K562 (cell line): ENCODE results near the gene NMUR2.

Source experiments
- CBX2 ChIP-seq: fragments of 200-600 bp; sonication (generic); IDR thresholded peaks from one replicate; pipeline ENCODE4 v1.6.1; 2012; ENCODE audit warnings: mild to moderate bottlenecking, low read length, inconsistent platforms; ENCODE audit not compliant: insufficient read depth, poor library complexity, severe bottlenecking
- CEBPZ ChIP-seq: fragments of 150-350 bp; IDR thresholded peaks from 2 replicates; pipeline ENCODE4 v1.6.1; 2014; ENCODE audit warnings: low read depth, mild to moderate bottlenecking, low read length, borderline replicate concordance
- CREBBP ChIP-seq: IDR thresholded peaks from one replicate; pipeline ENCODE4 v1.6.1; 2012; ENCODE audit warnings: low read depth, mild to moderate bottlenecking, control low read depth, inconsistent platforms, low read length
- EGR1 ChIP-seq: fragments of 450-650 bp; conservative IDR thresholded peaks from 2 replicates; pipeline ENCODE4 v1.6.1; 2017; ENCODE audit warnings: mild to moderate bottlenecking
- ETV6 ChIP-seq, 3 experiments: fragments of 150-350 bp in 1 of 3; sonication (generic) in 1 of 3; formaldehyde crosslinking in 1 of 3; IDR thresholded peaks; 2 replicates each; pipeline versions ENCODE4 v1.6.1 to v1.8.0; 2014 to 2022; ENCODE audit warnings: borderline replicate concordance in 2 of 3, low read depth in 2 of 3, antibody characterized with exemption in 1 of 3, low read length in 1 of 3, mild to moderate bottlenecking in 1 of 3, missing genetic modification reagents in 1 of 3
- GABPB2 ChIP-seq: fragments of 250-450 bp; sonication (Bioruptor Pico); conservative IDR thresholded peaks from 2 replicates; pipeline ENCODE4 v1.5.1; 2021; ENCODE audit warnings: mild to moderate bottlenecking
- HMG20B ChIP-seq: fragments of 250-450 bp; sonication (Bioruptor Pico); IDR thresholded peaks from 2 replicates; pipeline ENCODE4 v1.5.0; 2021; ENCODE audit warnings: mild to moderate bottlenecking
- MCM7 ChIP-seq, 2 experiments: fragments of 450-650 bp; IDR thresholded peaks; 2 replicates each; pipeline ENCODE4 v1.6.1; 2016 to 2018
- MTA3 ChIP-seq: fragments of 450-650 bp; formaldehyde crosslinking; IDR thresholded peaks from 2 replicates; pipeline ENCODE4 v1.6.1; 2017; ENCODE audit warnings: mild to moderate bottlenecking, borderline replicate concordance
- TAF7 ChIP-seq: fragments of 450-650 bp; IDR thresholded peaks from 2 replicates; pipeline ENCODE4 v1.6.1; 2016; ENCODE audit warnings: missing genetic modification characterization, missing compliant biosample characterization
- ZNF639 ChIP-seq, 2 experiments: fragments of 200-800 bp in 1 of 2; sonication (Bioruptor generic) in 1 of 2; sonication (generic) in 1 of 2; formaldehyde crosslinking in 1 of 2; IDR thresholded peaks in 1 of 2; conservative IDR thresholded peaks in 1 of 2; 2 replicates each; pipeline versions ENCODE4 v1.5.0 to v1.6.1; 2016 to 2020; ENCODE audit warnings: missing compliant biosample characterization in 1 of 2, missing genetic modification characterization in 1 of 2, missing genetic modification reagents in 1 of 2
- TF ChIP-seq, protein P1 (sequence below): sonication (generic); formaldehyde crosslinking; IDR thresholded peaks from 2 replicates; pipeline ENCODE4 v1.8.1; 2023; ENCODE audit warnings: mild to moderate bottlenecking, missing genetic modification reagents, moderate library complexity
- TF ChIP-seq, protein P2 (sequence below), 3 experiments: IDR thresholded peaks in 2 of 3; conservative IDR thresholded peaks in 1 of 3; 2 replicates each; pipeline ENCODE4 v1.5.1; 2011 to 2012; ENCODE audit warnings: low read length in 3 of 3, mild to moderate bottlenecking in 3 of 3, control low read depth in 2 of 3, improper control_type of control experiment in 1 of 3, inconsistent platforms in 1 of 3, low read depth in 1 of 3, mixed read lengths in 1 of 3, moderate library complexity in 1 of 3; ENCODE audit not compliant: insufficient read depth in 2 of 3

DNA sequence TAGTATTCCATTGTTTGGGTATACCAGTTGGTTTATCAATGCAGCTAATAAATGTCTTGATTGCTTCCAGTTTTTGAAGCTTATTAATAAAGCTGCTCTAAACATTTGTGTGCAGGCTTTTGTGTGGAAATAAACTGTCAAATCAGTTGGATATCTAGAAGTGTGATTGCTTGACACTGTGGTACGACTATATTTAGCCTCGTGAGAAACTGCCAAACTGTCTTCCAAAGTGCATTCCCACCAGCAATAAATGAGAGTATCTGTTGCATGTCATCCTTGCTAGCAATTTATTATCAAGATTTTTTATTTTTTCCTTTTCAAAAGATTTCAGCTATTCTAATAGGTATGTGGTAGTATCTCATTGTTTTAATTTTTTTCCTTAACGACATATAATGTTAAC lies 37.5 kb downstream of the NMUR2 start:
- TF ChIP-seq MCM7 (IDR thresholded peaks at IDR 0.05) (no peak), EGR1 (no peak), TAF7 (tag) (no peak), ZNF639 (CRISPR knock-in tag; conservative IDR thresholded peaks at IDR 0.05 in 1 of 2, IDR thresholded peaks at IDR 0.05 in 1 of 2) (no peak), ETV6 (IDR thresholded peaks at IDR 0.05; ENCODE audit: borderline replicate concordance in 1 of 2, low read depth in 2 of 2, low read length in 1 of 2) (no peak), ETV6 (CRISPR knock-in tag; IDR thresholded peaks at IDR 0.05; ENCODE audit: borderline replicate concordance) (no peak), CEBPZ (no peak), GABPB2 (no peak), CREBBP (no peak), CBX2 (no peak), MTA3 (no peak), HMG20B (CRISPR knock-in tag) (no peak)
- TF ChIP-seq, protein P1, sequence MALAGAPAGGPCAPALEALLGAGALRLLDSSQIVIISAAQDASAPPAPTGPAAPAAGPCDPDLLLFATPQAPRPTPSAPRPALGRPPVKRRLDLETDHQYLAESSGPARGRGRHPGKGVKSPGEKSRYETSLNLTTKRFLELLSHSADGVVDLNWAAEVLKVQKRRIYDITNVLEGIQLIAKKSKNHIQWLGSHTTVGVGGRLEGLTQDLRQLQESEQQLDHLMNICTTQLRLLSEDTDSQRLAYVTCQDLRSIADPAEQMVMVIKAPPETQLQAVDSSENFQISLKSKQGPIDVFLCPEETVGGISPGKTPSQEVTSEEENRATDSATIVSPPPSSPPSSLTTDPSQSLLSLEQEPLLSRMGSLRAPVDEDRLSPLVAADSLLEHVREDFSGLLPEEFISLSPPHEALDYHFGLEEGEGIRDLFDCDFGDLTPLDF = no peak
- TF ChIP-seq, protein P2, sequence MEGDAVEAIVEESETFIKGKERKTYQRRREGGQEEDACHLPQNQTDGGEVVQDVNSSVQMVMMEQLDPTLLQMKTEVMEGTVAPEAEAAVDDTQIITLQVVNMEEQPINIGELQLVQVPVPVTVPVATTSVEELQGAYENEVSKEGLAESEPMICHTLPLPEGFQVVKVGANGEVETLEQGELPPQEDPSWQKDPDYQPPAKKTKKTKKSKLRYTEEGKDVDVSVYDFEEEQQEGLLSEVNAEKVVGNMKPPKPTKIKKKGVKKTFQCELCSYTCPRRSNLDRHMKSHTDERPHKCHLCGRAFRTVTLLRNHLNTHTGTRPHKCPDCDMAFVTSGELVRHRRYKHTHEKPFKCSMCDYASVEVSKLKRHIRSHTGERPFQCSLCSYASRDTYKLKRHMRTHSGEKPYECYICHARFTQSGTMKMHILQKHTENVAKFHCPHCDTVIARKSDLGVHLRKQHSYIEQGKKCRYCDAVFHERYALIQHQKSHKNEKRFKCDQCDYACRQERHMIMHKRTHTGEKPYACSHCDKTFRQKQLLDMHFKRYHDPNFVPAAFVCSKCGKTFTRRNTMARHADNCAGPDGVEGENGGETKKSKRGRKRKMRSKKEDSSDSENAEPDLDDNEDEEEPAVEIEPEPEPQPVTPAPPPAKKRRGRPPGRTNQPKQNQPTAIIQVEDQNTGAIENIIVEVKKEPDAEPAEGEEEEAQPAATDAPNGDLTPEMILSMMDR (IDR thresholded peaks at IDR 0.05 in 2 of 3, conservative IDR thresholded peaks at IDR 0.05 in 1 of 3; ENCODE audit: insufficient read depth in 2 of 3, low read depth in 1 of 3, low read length in 3 of 3) = no peak
